ENCODE results near the gene ZNF385A. TPM values are rescaled to one million over a fixed set of nuclear protein-coding genes. Genes with fewer than 3 reads are reported as not detected.

Gene ZNF385A
- total and polyA plus RNA-seq, 2 of the 8 experiments (the other 6 are each of a cell fraction or from before 2014, with no cell fraction given), result 5.2 to 14.3 TPM

GRCh38 chr12:54338698-54339296, 45.7 kb downstream of the ZNF385A start (continued):
- TF ChIP-seq FOSL1 (IDR thresholded peaks at IDR 0.05; ENCODE audit: insufficient read depth, low read depth, low read length), result no peak
- no peak for TF ChIP-seq SAP30 (IDR thresholded peaks at IDR 0.05; ENCODE audit: insufficient read depth, insufficient replicate concordance, low read length)
- no peak for TF ChIP-seq ZNF274 (IDR thresholded peaks at IDR 0.05; ENCODE audit: borderline replicate concordance, extremely low read depth, low read length)
